Panc1 (cell line): ENCODE measurements around the gene FH. TPM values are rescaled to one million over a fixed set of nuclear protein-coding genes. Genes with fewer than 3 reads are reported as not detected.

Source experiments
- ATAC-seq: fragments of 200-7000 bp; cut with Tn5 transposase; 2 replicates; pipeline ENCODE4 v1.9.1; 2020; ENCODE audit warnings: mild to moderate bottlenecking, moderate library complexity
- BruUV-seq: library from RNA; stranded (reverse); fragments of 400-500 nt; replicated peaks from 2 replicates; lab custom pipeline; 2021; lab: Mats Ljungman, UMichigan
- CTCF ChIA-PET: fragments of 300-600 bp; sonication (Branson Sonifier 250); formaldehyde crosslinking; loops from one replicate; lab custom pipeline; 2022; ENCODE audit warnings: antibody characterized with exemption; lab: Charles Lee
- POLR2A ChIA-PET: fragments of 300-600 bp; sonication (Branson Sonifier 250); formaldehyde crosslinking; loops from one replicate; lab custom pipeline; 2022; ENCODE audit warnings: antibody characterized with exemption; lab: Charles Lee
- DNase-seq: peaks from one replicate; pipeline ENCODE4 v3.0.0-alpha.2; 2010; ENCODE audit warnings: low read depth, low spot score
- H3K27ac ChIP-seq: 2 replicates; pipeline ENCODE4 v1.5.1; 2011; ENCODE audit warnings: mild to moderate bottlenecking, low read length, inconsistent platforms
- H3K27me3 ChIP-seq: fragments of 200-500 bp; sonication (Bioruptor generic); 2 replicates; pipeline ENCODE4 v1.6.0; 2014; ENCODE audit warnings: low read length, inconsistent platforms; ENCODE audit not compliant: control insufficient read depth, insufficient read depth
- H3K36me3 ChIP-seq: fragments of 200-500 bp; sonication (Bioruptor generic); 2 replicates; pipeline ENCODE4 v1.5.1; 2014; ENCODE audit warnings: inconsistent platforms, mild to moderate bottlenecking, low read length, moderate library complexity; ENCODE audit not compliant: control insufficient read depth, insufficient read depth
- H3K4me1 ChIP-seq: 2 replicates; pipeline ENCODE4 v1.5.1; 2011; ENCODE audit warnings: inconsistent platforms, mild to moderate bottlenecking, low read length, moderate library complexity; ENCODE audit not compliant: control insufficient read depth, insufficient read depth
- H3K4me3 ChIP-seq, 2 experiments: 2 replicates each; pipeline ENCODE4 v1.5.1; 2011 to 2012; ENCODE audit warnings: low read depth in 2 of 2, low read length in 2 of 2, mild to moderate bottlenecking in 2 of 2, inconsistent platforms in 1 of 2, moderate library complexity in 1 of 2
- H3K9me3 ChIP-seq: fragments of 200-500 bp; sonication (Bioruptor generic); 2 replicates; pipeline ENCODE4 v1.5.1; 2014; ENCODE audit warnings: low read depth, mild to moderate bottlenecking, inconsistent platforms, low read length, moderate library complexity; ENCODE audit not compliant: control insufficient read depth, insufficient read depth
- POLR2AphosphoS5 ChIP-seq: IDR thresholded peaks from 2 replicates; pipeline ENCODE4 v1.6.1; 2012; ENCODE audit warnings: mild to moderate bottlenecking, low read depth, low read length, moderate library complexity
- SIN3A ChIP-seq: IDR thresholded peaks from 2 replicates; pipeline ENCODE4 v1.6.1; 2012; ENCODE audit warnings: low read depth, mild to moderate bottlenecking, low read length, moderate library complexity, borderline replicate concordance; ENCODE audit not compliant: insufficient read depth
- TCF7L2 ChIP-seq: IDR thresholded peaks from 2 replicates; pipeline ENCODE4 v1.6.1; 2011; ENCODE audit warnings: mild to moderate bottlenecking, low read depth, low read length, inconsistent platforms
- in situ Hi-C: cut with HindIII; loops from 2 replicates; pipeline ENCODE4 v1.10.0; 2016; ENCODE audit warnings: low sequenced_read_pairs, low pct_unique_long_range_greater_than_20kb
- intact Hi-C: fragments of 100-400 bp; cut with micrococcal nuclease; formaldehyde crosslinking; loops from one replicate; pipeline ENCODE4 v1.10.0; 2022; ENCODE audit not compliant: unreplicated experiment
- total RNA-seq: library from RNA; stranded (reverse); gene quantifications from one replicate; pipeline ENCODE4 v1.2.1, GENCODE V29; 2021; ENCODE audit not compliant: unreplicated experiment
- TF ChIP-seq, protein P1 (sequence below): fragments of 450-650 bp; IDR thresholded peaks from 2 replicates; pipeline ENCODE4 v1.5.1; 2017; ENCODE audit warnings: mild to moderate bottlenecking
- TF ChIP-seq, protein P2 (sequence below), 2 experiments: IDR thresholded peaks; 2 replicates each; pipeline ENCODE4 v1.6.1; 2011 to 2012; ENCODE audit warnings: low read depth in 2 of 2, control low read depth in 1 of 2, low read length in 1 of 2, mild to moderate bottlenecking in 1 of 2, moderate library complexity in 1 of 2; ENCODE audit not compliant: insufficient read depth in 1 of 2

Gene FH
- total RNA-seq, 1 experiment from 2014 or later, result 87.1 TPM

GRCh38 chr1:241460098-241460873 lies 59.3 kb downstream of the FH start:
- H3K36me3 ChIP-seq, result no peaks in the 10 kb centered on the region
- no peak overlapping the region for H3K4me3 ChIP-seq
- H3K27me3 ChIP-seq, result no peaks in the 10 kb centered on the region
- CTCF ChIA-PET, result no interaction called here
- no peak for TF ChIP-seq POLR2AphosphoS5
- TF ChIP-seq TCF7L2, result no peak
- TF ChIP-seq, protein P1, sequence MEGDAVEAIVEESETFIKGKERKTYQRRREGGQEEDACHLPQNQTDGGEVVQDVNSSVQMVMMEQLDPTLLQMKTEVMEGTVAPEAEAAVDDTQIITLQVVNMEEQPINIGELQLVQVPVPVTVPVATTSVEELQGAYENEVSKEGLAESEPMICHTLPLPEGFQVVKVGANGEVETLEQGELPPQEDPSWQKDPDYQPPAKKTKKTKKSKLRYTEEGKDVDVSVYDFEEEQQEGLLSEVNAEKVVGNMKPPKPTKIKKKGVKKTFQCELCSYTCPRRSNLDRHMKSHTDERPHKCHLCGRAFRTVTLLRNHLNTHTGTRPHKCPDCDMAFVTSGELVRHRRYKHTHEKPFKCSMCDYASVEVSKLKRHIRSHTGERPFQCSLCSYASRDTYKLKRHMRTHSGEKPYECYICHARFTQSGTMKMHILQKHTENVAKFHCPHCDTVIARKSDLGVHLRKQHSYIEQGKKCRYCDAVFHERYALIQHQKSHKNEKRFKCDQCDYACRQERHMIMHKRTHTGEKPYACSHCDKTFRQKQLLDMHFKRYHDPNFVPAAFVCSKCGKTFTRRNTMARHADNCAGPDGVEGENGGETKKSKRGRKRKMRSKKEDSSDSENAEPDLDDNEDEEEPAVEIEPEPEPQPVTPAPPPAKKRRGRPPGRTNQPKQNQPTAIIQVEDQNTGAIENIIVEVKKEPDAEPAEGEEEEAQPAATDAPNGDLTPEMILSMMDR, result no peak
- TF ChIP-seq, protein P2, sequence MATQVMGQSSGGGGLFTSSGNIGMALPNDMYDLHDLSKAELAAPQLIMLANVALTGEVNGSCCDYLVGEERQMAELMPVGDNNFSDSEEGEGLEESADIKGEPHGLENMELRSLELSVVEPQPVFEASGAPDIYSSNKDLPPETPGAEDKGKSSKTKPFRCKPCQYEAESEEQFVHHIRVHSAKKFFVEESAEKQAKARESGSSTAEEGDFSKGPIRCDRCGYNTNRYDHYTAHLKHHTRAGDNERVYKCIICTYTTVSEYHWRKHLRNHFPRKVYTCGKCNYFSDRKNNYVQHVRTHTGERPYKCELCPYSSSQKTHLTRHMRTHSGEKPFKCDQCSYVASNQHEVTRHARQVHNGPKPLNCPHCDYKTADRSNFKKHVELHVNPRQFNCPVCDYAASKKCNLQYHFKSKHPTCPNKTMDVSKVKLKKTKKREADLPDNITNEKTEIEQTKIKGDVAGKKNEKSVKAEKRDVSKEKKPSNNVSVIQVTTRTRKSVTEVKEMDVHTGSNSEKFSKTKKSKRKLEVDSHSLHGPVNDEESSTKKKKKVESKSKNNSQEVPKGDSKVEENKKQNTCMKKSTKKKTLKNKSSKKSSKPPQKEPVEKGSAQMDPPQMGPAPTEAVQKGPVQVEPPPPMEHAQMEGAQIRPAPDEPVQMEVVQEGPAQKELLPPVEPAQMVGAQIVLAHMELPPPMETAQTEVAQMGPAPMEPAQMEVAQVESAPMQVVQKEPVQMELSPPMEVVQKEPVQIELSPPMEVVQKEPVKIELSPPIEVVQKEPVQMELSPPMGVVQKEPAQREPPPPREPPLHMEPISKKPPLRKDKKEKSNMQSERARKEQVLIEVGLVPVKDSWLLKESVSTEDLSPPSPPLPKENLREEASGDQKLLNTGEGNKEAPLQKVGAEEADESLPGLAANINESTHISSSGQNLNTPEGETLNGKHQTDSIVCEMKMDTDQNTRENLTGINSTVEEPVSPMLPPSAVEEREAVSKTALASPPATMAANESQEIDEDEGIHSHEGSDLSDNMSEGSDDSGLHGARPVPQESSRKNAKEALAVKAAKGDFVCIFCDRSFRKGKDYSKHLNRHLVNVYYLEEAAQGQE (IDR thresholded peaks at IDR 0.05; ENCODE audit: insufficient read depth in 1 of 2, low read depth in 2 of 2, low read length in 1 of 2), result no peak
- TF ChIP-seq SIN3A, result no peak
- no peak overlapping the region for H3K27ac ChIP-seq
- in situ Hi-C loops, result no loop called here
- intact Hi-C loops, result no loop called here
- no peaks in the 10 kb centered on the region for H3K4me1 ChIP-seq
- POLR2A ChIA-PET, result no interaction called here
- H3K9me3 ChIP-seq, result no peaks in the 10 kb centered on the region
- ATAC-seq (no peak), DNase-seq (no peak)
- BruUV-seq, result no TSS peak

DNA sequence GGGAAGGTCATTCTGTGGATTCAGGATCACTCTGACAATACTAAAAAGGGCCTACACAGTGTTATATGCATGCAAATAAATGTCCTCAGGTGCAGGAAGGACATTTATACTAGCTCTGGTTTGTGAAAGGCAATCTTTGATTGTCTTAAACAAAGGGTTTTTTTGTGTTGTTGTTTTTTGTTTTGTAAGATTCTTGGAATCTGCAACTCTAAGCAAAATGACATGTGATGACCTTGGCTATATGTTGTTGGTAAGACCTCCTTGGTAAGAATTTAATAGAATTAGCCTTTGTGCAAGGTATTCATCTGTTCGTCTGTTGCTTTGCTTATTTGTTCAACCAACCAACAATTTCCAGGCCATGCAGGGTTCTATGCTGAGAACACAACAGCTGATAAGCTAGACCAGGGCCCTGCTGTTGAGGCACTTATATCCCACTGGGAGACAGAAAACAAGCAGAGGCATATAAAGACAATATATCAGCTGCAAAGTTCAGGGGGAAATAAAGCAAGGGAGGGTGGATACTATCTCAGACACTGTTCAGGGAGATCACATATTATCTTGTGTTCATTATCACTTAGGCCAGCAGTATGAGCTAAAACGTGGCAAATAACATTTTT lies 60.3 kb downstream of the FH start:
- CTCF ChIA-PET, result no interaction called here
- H3K27ac ChIP-seq, result no peak overlapping the region
- in situ Hi-C loops, result no loop called here
- no peak overlapping the region for H3K4me3 ChIP-seq
- no TSS peak for BruUV-seq
- DNase-seq (no peak), ATAC-seq (no peak)
- no peaks in the 10 kb centered on the region for H3K36me3 ChIP-seq
- no peaks in the 10 kb centered on the region for H3K9me3 ChIP-seq
- intact Hi-C loops, result no loop called here
- POLR2A ChIA-PET, result no interaction called here
- no peaks in the 10 kb centered on the region for H3K27me3 ChIP-seq
- TF ChIP-seq, protein P1, result no peak
- TF ChIP-seq SIN3A (no peak), TCF7L2 (no peak), POLR2AphosphoS5 (no peak)
- TF ChIP-seq, protein P2 (IDR thresholded peaks at IDR 0.05; ENCODE audit: insufficient read depth in 1 of 2, low read depth in 2 of 2, low read length in 1 of 2), result no peak
- H3K4me1 ChIP-seq, result no peaks in the 10 kb centered on the region
